Endothelial cell (in vitro differentiated cells): Measurements from ENCODE around the gene RUNX2. TPM values are rescaled to one million over a fixed set of nuclear protein-coding genes. Genes with fewer than 3 reads are reported as not detected.

Experiments used
- DNase-seq: peaks from one replicate; pipeline ENCODE4 v3.0.0; 2021; ENCODE audit warnings: low spot score
- H3K27ac Mint-ChIP-seq: one replicate; pipeline ENCODE4 v1.8.0; 2021; ENCODE audit warnings: mixed read lengths, inconsistent platforms; ENCODE audit not compliant: unreplicated experiment
- H3K27me3 Mint-ChIP-seq: one replicate; pipeline ENCODE4 v1.8.0; 2021; ENCODE audit warnings: mild to moderate bottlenecking, moderate library complexity, mixed read lengths, inconsistent platforms; ENCODE audit not compliant: unreplicated experiment
- H3K36me3 Mint-ChIP-seq: one replicate; pipeline ENCODE4 v1.8.0; 2021; ENCODE audit warnings: mild to moderate bottlenecking, low read depth, mixed read lengths, inconsistent platforms; ENCODE audit not compliant: unreplicated experiment
- H3K4me1 Mint-ChIP-seq: one replicate; pipeline ENCODE4 v1.8.0; 2021; ENCODE audit warnings: mild to moderate bottlenecking, mixed read lengths, inconsistent platforms; ENCODE audit not compliant: unreplicated experiment
- H3K4me3 Mint-ChIP-seq: one replicate; pipeline ENCODE4 v1.8.0; 2021; ENCODE audit warnings: mild to moderate bottlenecking, mixed read lengths, inconsistent platforms; ENCODE audit not compliant: unreplicated experiment
- H3K9me3 Mint-ChIP-seq: one replicate; pipeline ENCODE4 v1.8.0; 2021; ENCODE audit warnings: mixed read lengths, inconsistent platforms; ENCODE audit not compliant: unreplicated experiment
- total RNA-seq: library from RNA; stranded (reverse); fragmentation: NEBNext Ultra II Directional; extraction: Animal tissue kit (Norgen Biotek cat#: 25700); gene quantifications from one replicate; pipeline ENCODE4 v1.2.1, GENCODE V29; 2021; ENCODE audit not compliant: unreplicated experiment
- TF ChIP-seq, protein P1 (sequence below): fragments of 200-600 bp; sonication (generic); IDR thresholded peaks from one replicate; pipeline ENCODE4 v1.5.0; 2021; ENCODE audit warnings: antibody characterized with exemption; ENCODE audit not compliant: unreplicated experiment

Gene RUNX2
- total RNA-seq, 1 donor from 2014 or later, result 1.8 TPM

DNA sequence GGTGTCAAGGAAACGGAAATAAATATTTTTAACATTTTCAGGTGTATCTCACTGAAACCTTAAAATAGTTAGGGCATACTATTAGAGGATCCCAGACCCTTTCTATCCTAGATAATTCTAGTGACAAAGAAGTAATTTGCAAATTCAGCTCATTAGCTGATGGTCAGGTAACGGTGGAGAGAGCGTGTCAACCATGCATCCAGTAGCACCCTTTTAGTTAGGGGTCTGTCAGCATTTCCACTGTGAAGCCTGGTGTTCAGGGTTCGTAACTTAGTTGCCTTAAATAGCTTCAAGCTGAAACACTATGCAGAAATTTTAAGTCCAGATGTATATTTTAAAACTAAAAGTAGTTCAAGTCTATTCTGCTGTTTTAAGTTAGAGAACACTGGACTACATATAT is 98.1 kb downstream of the RUNX2 start:
- Mint-ChIP-seq H3K4me1 (no peaks in the 10 kb centered on the region), H3K36me3 (no peaks in the 10 kb centered on the region), H3K27ac (no peak overlapping the region), H3K4me3 (no peak overlapping the region), H3K9me3 (no peaks in the 10 kb centered on the region), H3K27me3 (peaks cover 9% of the 10 kb centered on the region)
- DNase-seq, result no peak
- TF ChIP-seq, protein P1, sequence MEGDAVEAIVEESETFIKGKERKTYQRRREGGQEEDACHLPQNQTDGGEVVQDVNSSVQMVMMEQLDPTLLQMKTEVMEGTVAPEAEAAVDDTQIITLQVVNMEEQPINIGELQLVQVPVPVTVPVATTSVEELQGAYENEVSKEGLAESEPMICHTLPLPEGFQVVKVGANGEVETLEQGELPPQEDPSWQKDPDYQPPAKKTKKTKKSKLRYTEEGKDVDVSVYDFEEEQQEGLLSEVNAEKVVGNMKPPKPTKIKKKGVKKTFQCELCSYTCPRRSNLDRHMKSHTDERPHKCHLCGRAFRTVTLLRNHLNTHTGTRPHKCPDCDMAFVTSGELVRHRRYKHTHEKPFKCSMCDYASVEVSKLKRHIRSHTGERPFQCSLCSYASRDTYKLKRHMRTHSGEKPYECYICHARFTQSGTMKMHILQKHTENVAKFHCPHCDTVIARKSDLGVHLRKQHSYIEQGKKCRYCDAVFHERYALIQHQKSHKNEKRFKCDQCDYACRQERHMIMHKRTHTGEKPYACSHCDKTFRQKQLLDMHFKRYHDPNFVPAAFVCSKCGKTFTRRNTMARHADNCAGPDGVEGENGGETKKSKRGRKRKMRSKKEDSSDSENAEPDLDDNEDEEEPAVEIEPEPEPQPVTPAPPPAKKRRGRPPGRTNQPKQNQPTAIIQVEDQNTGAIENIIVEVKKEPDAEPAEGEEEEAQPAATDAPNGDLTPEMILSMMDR, result no peak

DNA sequence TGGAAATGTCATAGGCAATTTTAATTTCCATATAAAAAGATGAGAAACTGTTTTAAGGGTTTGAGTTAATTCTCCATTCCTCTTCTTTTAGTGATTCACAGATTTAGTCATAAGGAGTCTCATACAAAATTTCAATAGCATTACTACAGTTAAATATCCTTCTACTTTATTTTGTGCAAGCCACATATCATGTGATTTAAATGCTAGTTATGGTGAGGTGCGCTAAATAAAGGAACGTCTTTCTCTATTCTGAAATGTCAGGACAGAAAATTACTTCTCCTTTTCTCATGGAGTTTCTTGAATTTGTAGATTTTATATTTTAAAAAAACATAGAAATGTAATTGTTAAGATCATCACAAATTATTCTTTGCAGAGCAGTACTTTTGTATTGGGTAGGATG is 99.6 kb downstream of the RUNX2 start:
- Mint-ChIP-seq H3K4me3 (no peak overlapping the region), H3K9me3 (no peaks in the 10 kb centered on the region), H3K27me3 (peaks cover 7% of the 10 kb centered on the region), H3K36me3 (no peaks in the 10 kb centered on the region), H3K27ac (no peak overlapping the region), H3K4me1 (no peaks in the 10 kb centered on the region)
- TF ChIP-seq, protein P1, result no peak
- DNase-seq, result no peak

DNA sequence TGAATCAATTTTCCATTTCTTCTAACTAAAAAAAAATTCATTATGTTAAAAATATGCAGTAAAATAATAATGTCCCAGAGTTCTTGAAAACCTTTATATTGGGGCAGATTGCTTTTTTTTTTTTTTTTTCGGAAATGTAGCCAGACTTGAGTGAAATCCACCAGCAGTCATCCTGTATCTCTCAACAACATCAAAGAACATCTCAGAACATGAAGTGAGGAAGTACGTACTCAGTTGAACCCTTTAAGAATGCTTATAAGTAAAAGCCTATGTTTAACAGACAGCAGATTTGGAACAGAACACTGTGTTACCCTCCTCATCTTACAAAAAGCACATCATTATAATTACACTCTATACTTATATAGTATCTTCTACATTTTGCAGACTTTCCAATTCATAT is 100.6 kb downstream of the RUNX2 start:
- no peak for DNase-seq
- no peak overlapping the region for H3K27ac Mint-ChIP-seq
- no peak overlapping the region for H3K4me3 Mint-ChIP-seq
- H3K9me3 Mint-ChIP-seq, result no peaks in the 10 kb centered on the region
- no peaks in the 10 kb centered on the region for H3K36me3 Mint-ChIP-seq
- TF ChIP-seq, protein P1, result no peak
- H3K27me3 Mint-ChIP-seq, result peaks cover 7% of the 10 kb centered on the region
- H3K4me1 Mint-ChIP-seq, result peaks cover under 1% of the 10 kb centered on the region

DNA sequence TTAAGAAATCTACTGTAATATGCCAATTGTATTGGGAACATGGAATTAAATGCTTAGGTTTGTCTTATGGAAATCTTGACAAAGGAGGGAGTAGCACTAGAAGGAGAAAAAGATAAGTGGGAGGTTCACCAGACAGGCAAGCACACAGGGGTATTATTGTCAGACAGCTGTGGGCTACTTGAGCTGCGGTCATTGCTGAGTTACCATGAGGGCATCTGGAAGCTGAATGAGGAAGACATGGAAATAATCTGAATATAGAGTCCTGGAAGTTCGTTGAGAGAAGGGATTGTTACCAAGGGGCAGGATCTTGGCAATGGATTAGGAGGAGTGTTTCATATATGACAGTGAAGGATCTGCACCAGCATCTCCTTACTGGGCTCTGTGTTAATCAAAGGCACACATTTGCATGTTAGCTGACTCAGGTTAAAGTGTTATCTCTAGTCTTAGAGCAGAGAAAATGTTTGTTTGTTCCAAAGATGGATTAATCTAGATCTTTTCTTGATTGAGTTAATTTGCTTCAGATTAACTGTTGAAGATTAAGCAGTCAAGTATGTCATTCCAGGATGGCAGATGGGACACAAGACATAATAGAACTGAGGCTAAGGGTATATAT is 102.6 kb downstream of the RUNX2 start:
- TF ChIP-seq, protein P1, result no peak
- H3K36me3 Mint-ChIP-seq, result no peaks in the 10 kb centered on the region
- H3K4me1 Mint-ChIP-seq, result peaks cover 2% of the 10 kb centered on the region
- H3K27ac Mint-ChIP-seq, result no peak overlapping the region
- no peaks in the 10 kb centered on the region for H3K27me3 Mint-ChIP-seq
- H3K9me3 Mint-ChIP-seq, result no peaks in the 10 kb centered on the region
- no peak overlapping the region for H3K4me3 Mint-ChIP-seq
- no peak for DNase-seq

DNA sequence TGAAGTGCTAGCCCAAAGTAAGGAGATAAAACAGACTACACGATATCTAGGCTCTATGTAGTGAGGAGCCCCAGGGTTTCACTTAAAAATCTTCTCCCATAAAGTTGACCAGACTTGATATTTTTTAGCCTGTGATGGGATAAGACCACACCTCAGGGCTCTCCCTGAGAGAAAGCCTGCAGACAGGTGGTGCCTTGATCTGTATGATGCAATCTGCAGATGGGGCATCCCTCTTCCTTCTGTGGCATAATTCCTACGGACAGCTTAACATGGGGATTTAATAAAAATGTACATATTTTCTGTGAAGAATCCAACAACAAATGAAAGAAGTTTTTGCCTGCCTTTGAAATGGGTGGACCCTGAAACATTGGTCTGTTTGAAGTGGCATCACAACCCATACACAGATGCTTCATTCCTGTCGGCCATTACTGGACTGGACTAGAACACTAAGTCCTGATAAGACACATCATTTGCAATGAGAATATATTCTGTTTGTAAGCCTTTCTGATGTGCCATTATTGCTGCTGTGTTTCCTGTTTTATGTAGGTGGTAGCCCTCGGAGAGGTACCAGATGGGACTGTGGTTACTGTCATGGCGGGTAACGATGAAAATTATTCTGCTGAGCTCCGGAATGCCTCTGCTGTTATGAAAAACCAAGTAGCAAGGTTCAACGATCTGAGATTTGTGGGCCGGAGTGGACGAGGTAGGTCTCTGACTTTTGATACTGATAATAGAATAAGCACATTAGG is 103.4 kb downstream of the RUNX2 start:
- H3K4me1 Mint-ChIP-seq, result peaks cover 6% of the 10 kb centered on the region
- H3K9me3 Mint-ChIP-seq, result no peaks in the 10 kb centered on the region

More for the DNA sequence above, 103.4 kb downstream of the RUNX2 start:
- Mint-ChIP-seq H3K27me3 (no peaks in the 10 kb centered on the region), H3K4me3 (no peak overlapping the region), H3K27ac (no peak overlapping the region), H3K36me3 (no peaks in the 10 kb centered on the region)
- TF ChIP-seq, protein P1, result no peak
- no peak for DNase-seq
